Gastrocnemius medialis (tissue), 4 donors: ENCODE results near the gene STAM. TPM values are rescaled to one million over a fixed set of nuclear protein-coding genes. Genes with fewer than 3 reads are reported as not detected.

Source experiments
- ATAC-seq, 2 donors: fragments of 150-250 bp; one replicate each; pipeline ENCODE4 v1.9.1; 2016
- DNase-seq, 2 donors: peaks; one replicate each; pipeline ENCODE4 v3.0.0-alpha.2; 2019
- H3K27ac ChIP-seq, 4 donors: fragments of 200-600 bp; sonication (generic); 1 replicate in 1 of 4; 2 replicates in 3 of 4; pipeline ENCODE4 v1.5.1; 2016 to 2018; ENCODE audit warnings: mild to moderate bottlenecking in 2 of 4, moderate library complexity in 1 of 4
- H3K27me3 ChIP-seq, 3 donors: fragments of 200-600 bp; sonication (generic) in 2 of 3; 1 replicate in 1 of 3; 2 replicates in 2 of 3; pipeline versions ENCODE4 v1.5.1 to v1.6.0; 2016 to 2019; ENCODE audit warnings: mild to moderate bottlenecking in 1 of 3, moderate library complexity in 1 of 3
- H3K36me3 ChIP-seq, 2 donors: fragments of 200-600 bp; sonication (generic) in 1 of 2; one replicate each; pipeline ENCODE4 v1.5.1; 2017 to 2018
- H3K4me1 ChIP-seq, 2 donors: fragments of 200-600 bp; sonication (generic) in 1 of 2; one replicate each; pipeline ENCODE4 v1.5.1; 2016 to 2017; ENCODE audit warnings: mild to moderate bottlenecking in 2 of 2
- H3K4me3 ChIP-seq, 4 donors: fragments of 200-600 bp; sonication (generic) in 3 of 4; 1 replicate in 1 of 4; 2 replicates in 3 of 4; pipeline ENCODE4 v1.5.1; 2016 to 2019; ENCODE audit warnings: mild to moderate bottlenecking in 2 of 4
- H3K9me3 ChIP-seq, 3 donors: fragments of 200-600 bp; sonication (generic) in 2 of 3; 1 replicate in 1 of 3; 2 replicates in 2 of 3; pipeline ENCODE4 v1.5.1; 2016 to 2019
- CTCF ChIP-seq, 5 experiments: fragments of 450-650 bp in 3 of 5; fragments of 200-600 bp in 2 of 5; sonication (generic) in 2 of 5; IDR thresholded peaks in 4 of 5; conservative IDR thresholded peaks in 1 of 5; 1 replicate in 4 of 5; 2 replicates in 1 of 5; pipeline ENCODE4 v1.5.1; 2016 to 2019; ENCODE audit warnings: antibody characterized with exemption in 5 of 5, mild to moderate bottlenecking in 3 of 5, moderate library complexity in 3 of 5
- POLR2A ChIP-seq, 2 donors: fragments of 450-650 bp; IDR thresholded peaks; one replicate each; pipeline ENCODE4 v1.6.1; 2017; ENCODE audit warnings: antibody characterized with exemption in 2 of 2, mild to moderate bottlenecking in 2 of 2, moderate library complexity in 2 of 2
- in situ Hi-C, 4 donors: fragments of 200-750 bp; cut with MboI; loops; one replicate each; pipeline versions ENCODE4 v1.15.0 to v1.8.0; 2017; ENCODE audit warnings: low sequenced_read_pairs in 4 of 4
- intact Hi-C: fragments of 100-400 bp; cut with DNase I; formaldehyde crosslinking; loops from one replicate; pipeline ENCODE4 v1.15.1; 2023; ENCODE audit warnings: low total_unique reads
- total RNA-seq, 4 donors: library from RNA; depleted of rRNA; stranded (reverse); fragments of >200 nt; gene quantifications; one replicate each; pipeline versions ENCODE4 v1.1.0 to v1.2.3, GENCODE V29; 2016

The STAM gene
- total RNA-seq, 4 donors from 2014 or later: 28.6 to 52.0 (median 35.2) TPM

DNA sequence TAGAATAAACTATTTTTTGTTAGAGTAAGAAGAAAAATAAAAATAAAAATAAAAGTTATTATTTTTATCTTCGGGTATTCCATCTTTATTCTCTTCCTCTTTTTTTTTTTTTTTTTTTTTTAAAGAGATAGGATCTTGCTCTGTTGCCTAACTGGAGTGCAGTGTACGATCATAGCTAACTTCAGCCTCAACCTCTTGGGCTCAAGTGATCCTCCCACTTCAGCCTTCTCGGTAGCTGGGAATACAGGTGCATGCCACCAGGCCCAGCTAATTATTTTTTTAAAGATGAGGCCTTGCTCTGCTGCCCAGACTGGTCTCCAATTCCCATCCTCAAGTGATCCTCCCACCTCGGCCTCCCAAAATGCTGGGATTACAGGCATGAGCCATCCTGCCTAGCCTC lies 15.4 kb downstream of the STAM start:
- H3K9me3 ChIP-seq: no peaks in the 10 kb centered on the region
- H3K4me1 ChIP-seq: peaks cover 23 to 26% of the 10 kb centered on the region in 2 donors
- H3K4me3 ChIP-seq: no peak overlapping the region
- in situ Hi-C loops (no loop called here), intact Hi-C loops (no loop called here)
- DNase-seq: no peak
- ATAC-seq: no peak
- no peaks in the 10 kb centered on the region for H3K27me3 ChIP-seq
- TF ChIP-seq CTCF (IDR thresholded peaks at IDR 0.05 in 4 of 5, conservative IDR thresholded peaks at IDR 0.05 in 1 of 5) (no peak), POLR2A (IDR thresholded peaks at IDR 0.05) (no peak)
- peaks cover 0 to 8% of the 10 kb centered on the region in 2 donors for H3K36me3 ChIP-seq
- H3K27ac ChIP-seq: no peak overlapping the region

GRCh38 chr10:17660921-17661320 lies 17.0 kb downstream of the STAM start:
- Histone ChIP-seq H3K4me3 (no peak overlapping the region), H3K9me3 (no peaks in the 10 kb centered on the region), H3K36me3 (peaks cover 0 to 8% of the 10 kb centered on the region in 2 donors), H3K4me1 (peaks cover 19 to 31% of the 10 kb centered on the region in 2 donors), H3K27me3 (no peaks in the 10 kb centered on the region), H3K27ac (peak overlapping the region in 2 of 4 donors; percentile 39 to 61)
- ATAC-seq (no peak), DNase-seq (no peak)
- TF ChIP-seq CTCF (IDR thresholded peaks at IDR 0.05 in 4 of 5, conservative IDR thresholded peaks at IDR 0.05 in 1 of 5): no peak
- no peak for TF ChIP-seq POLR2A (IDR thresholded peaks at IDR 0.05)
- intact Hi-C loops: no loop called here
- in situ Hi-C loops: no loop called here

DNA sequence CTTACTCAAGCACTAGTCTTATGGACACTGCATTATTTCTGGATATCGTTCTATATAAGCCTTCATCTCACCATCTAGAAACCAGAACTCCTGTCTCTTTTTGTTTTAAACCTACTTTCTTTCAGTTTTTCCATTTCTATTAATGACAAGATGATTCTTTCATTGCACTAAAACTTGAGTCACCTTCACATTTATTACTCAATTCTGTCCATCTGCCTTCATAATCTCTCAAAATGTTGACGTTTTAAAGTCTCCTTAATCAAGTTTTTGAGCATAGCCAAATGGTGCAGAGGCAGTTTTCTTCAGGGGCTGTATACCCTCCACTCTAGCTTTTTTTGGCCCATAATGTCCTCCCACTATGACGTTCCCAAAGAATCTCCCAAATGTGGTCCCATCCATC lies 17.6 kb downstream of the STAM start:
- H3K36me3 ChIP-seq: peaks cover 0 to 8% of the 10 kb centered on the region in 2 donors
- ATAC-seq (no peak), DNase-seq (no peak)
- no peak overlapping the region for H3K4me3 ChIP-seq
- no peaks in the 10 kb centered on the region for H3K27me3 ChIP-seq
- peak overlapping the region in 3 of 4 donors; percentile 36 to 61 (median 39) for H3K27ac ChIP-seq
- no peaks in the 10 kb centered on the region for H3K9me3 ChIP-seq
- intact Hi-C loops (no loop called here), in situ Hi-C loops (no loop called here)
- TF ChIP-seq CTCF (IDR thresholded peaks at IDR 0.05 in 4 of 5, conservative IDR thresholded peaks at IDR 0.05 in 1 of 5) (no peak), POLR2A (IDR thresholded peaks at IDR 0.05) (no peak)
- peaks cover 21 to 37% of the 10 kb centered on the region in 2 donors for H3K4me1 ChIP-seq

GRCh38 chr10:17662193-17663138 lies 18.5 kb downstream of the STAM start:
- no peak for ATAC-seq
- intact Hi-C loops: no loop called here

More at GRCh38 chr10:17662193-17663138, 18.5 kb downstream of the STAM start:
- Histone ChIP-seq H3K27me3 (no peaks in the 10 kb centered on the region), H3K36me3 (peaks cover 0 to 8% of the 10 kb centered on the region in 2 donors), H3K9me3 (no peaks in the 10 kb centered on the region), H3K4me1 (peaks cover 18 to 40% of the 10 kb centered on the region in 2 donors), H3K4me3 (no peak overlapping the region), H3K27ac (peak overlapping the region in 2 of 4 donors; percentile 39 to 61)
- in situ Hi-C loops: no loop called here
- DNase-seq: no peak
- TF ChIP-seq POLR2A (IDR thresholded peaks at IDR 0.05) (no peak), CTCF (IDR thresholded peaks at IDR 0.05 in 4 of 5, conservative IDR thresholded peaks at IDR 0.05 in 1 of 5) (no peak)
